ENCODE results near the gene EXOC3L1.
A peak's percentile ranks its signal among the peaks of the same experiment; 100 is the strongest.

The EXOC3L1 gene

DNA sequence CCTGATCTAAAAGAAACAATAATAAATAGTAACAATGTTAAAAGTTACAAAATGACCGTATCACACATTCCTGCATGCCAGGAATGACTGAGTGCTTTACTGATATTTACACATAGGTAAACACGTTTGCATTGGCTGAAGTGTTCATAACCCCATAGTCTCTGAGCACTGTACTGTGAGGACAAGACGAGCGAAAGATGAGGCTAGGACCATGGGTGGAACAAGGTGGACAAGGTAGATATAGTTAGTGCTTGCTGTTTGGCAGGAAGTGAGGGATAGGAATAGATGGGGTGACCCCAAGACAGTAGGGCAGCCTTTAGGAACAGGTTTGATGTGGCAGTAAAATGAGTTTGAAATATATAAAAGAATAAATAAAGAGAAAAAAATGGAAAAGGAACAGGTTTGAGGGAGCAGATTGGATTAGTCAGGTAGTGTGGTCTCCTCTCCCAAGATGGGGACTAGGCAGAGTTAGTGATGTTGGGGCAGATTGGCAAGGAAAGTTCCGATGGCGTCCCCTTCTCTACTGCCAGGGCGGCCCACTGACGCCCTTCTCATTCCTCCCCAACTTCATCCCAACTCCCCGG is 1.6 kb upstream of the EXOC3L1 start:
- TF ChIP-seq PAX5 (IDR thresholded peaks at IDR 0.05; ENCODE audit: insufficient read depth, low read length, severe bottlenecking): no peak
- no peak for TF ChIP-seq POLR2AphosphoS5 (IDR thresholded peaks at IDR 0.05; ENCODE audit: low read depth, low read length)
- no peak for TF ChIP-seq TAF1 (IDR thresholded peaks at IDR 0.05; ENCODE audit: low read depth, low read length)
- TF ChIP-seq POLR2A (IDR thresholded peaks at IDR 0.05; ENCODE audit: low read depth, low read length): no peak
- no peak for TF ChIP-seq SPI1 (IDR thresholded peaks at IDR 0.05; ENCODE audit: low read depth, low read length)
- no peak for TF ChIP-seq POU2F2 (IDR thresholded peaks at IDR 0.05; ENCODE audit: low read depth, low read length)
- DNase-seq (ENCODE audit: insufficient read length, low spot score): no peak
- FAIRE-seq: no peak

DNA sequence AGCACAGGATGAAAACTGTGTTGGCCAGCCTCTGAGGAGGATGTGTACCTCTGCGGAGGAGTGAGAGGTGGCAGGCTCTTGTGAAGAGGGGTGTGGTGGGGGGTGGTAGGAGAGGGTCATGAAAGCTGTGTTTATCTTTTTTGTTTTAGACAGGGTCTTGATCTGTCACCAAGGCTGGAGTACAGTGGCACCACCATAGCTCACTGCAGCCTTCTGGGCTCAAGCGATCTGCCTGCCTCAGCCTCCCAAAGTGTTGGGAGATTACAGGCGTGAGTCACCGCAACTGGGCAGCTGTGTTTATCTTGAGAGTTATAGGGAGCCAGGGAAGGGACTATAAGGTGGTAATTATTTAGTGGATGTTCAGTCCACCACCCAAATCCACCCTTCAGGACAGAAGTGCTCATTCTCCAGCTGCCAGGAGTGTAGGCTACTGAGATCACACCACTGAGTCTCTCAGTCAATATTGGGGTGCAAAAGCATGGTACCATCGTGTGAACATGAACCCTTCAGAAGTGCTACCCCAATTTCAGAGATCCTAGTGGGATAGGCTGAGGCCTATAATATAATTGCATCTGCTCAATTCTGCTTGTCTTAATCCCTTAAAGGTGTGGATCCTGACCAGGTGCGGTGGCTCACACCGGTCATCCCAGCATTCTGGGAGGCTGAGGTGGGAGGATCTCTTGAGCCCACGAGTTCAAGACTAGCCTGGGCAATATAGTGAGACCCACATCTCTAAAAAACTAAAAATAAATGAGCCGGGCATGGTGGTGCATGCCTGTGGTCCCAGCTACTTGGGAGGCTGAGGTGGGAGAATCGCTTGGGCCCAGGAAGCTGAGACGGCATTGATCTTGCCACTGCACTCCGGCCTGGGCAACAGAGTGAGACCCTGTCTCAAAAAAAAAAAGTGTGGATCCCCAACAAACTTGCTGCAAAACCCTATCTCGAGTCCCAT is 788 bp upstream of the EXOC3L1 start:
- TF ChIP-seq SPI1 (IDR thresholded peaks at IDR 0.05; ENCODE audit: low read depth, low read length) (no peak), POLR2AphosphoS5 (IDR thresholded peaks at IDR 0.05; ENCODE audit: low read depth, low read length) (no peak), PAX5 (IDR thresholded peaks at IDR 0.05; ENCODE audit: insufficient read depth, low read length, severe bottlenecking) (no peak)
- FAIRE-seq: no peak
- DNase-seq (ENCODE audit: insufficient read length, low spot score): no peak

DNA sequence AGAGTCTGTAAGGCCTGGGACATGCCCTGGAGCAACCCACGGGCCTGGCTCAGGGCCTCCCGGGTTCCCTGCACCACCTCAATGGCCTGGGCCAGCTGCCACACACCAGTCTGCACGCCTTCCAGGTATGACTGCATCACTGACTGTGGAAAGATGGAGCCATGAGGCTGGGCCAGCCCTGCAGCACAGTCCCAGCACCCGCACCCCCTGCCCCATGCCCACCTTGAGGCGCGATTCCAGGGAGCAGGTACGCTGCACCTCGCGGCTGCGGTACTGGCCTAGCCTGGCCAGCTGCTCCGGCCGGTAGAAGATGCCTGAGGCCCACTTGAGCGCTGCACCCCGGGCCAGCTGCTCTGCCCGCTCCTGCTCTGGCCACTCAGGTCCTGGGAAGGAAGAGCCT is 1.1 kb downstream of the EXOC3L1 start:
- no peak for FAIRE-seq
- TF ChIP-seq POU2F2 (IDR thresholded peaks at IDR 0.05; ENCODE audit: low read depth, low read length) (no peak), POLR2AphosphoS5 (IDR thresholded peaks at IDR 0.05; ENCODE audit: low read depth, low read length) (no peak), TAF1 (IDR thresholded peaks at IDR 0.05; ENCODE audit: low read depth, low read length) (no peak), SPI1 (IDR thresholded peaks at IDR 0.05; ENCODE audit: low read depth, low read length) (no peak), PAX5 (IDR thresholded peaks at IDR 0.05; ENCODE audit: insufficient read depth, low read length, severe bottlenecking) (no peak), POLR2A (IDR thresholded peaks at IDR 0.05; ENCODE audit: low read depth, low read length) (no peak)
- DNase-seq (ENCODE audit: insufficient read length, low spot score): no peak

DNA sequence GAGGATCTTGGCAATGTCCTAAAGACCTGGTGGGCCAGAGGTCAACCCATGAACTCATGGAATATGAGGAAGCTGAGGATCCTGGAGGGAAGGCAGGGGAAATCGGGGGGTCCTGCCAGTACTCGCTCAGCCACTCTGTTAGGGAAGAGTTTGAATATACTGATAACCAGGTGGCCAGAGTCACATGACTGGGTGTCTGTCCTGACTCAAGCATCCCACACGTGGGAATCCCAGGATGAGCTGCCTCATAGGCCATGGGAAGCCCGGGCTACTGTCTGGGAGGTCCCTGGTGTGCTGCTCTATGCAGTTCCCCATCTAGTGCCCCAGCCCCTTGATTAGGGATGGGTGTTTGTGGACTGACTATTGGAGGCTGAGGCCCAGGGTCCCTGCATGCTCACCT is 1.6 kb downstream of the EXOC3L1 start:
- DNase-seq (ENCODE audit: insufficient read length, low spot score): no peak
- TF ChIP-seq PAX5 (IDR thresholded peaks at IDR 0.05; ENCODE audit: insufficient read depth, low read length, severe bottlenecking) (no peak), POLR2AphosphoS5 (IDR thresholded peaks at IDR 0.05; ENCODE audit: low read depth, low read length) (no peak), SPI1 (IDR thresholded peaks at IDR 0.05; ENCODE audit: low read depth, low read length) (no peak)
- no peak for FAIRE-seq

DNA sequence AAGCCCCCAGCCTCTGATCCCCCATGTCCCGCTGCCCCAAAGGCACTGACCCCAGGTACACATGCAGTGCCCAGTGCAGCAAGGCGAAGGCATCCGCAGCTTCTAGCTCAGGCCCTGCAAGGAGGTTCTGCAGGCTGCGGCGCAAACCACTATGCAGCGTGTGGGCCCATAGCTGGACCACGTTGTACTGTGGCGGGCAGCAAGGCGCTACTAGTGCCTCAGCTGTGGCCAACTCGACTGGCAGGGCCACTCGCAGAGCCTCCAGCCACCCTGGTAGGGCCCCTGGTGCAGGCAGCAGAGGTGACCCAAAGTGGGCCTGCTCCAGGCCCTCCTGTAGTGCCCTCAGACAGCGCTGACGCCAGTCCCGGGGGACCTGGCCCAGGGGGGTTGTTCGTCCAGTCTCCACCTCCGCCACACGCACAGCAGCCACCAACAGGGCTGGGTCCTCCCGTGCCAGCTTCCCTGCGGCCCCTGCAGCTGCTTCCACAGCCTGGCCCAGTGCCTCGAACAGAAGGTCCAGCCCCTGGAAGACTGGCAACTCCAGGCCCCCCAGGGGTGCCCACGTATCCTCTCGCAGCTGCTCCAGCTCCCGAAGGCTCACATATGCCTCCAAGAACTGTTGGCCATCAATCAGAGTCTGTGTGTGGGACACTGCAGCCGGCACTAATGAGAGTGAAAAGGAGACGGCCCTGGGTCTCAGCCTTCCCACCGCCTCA is 2.6 kb downstream of the EXOC3L1 start:
- FAIRE-seq: no peak
- TF ChIP-seq PAX5 (IDR thresholded peaks at IDR 0.05; ENCODE audit: insufficient read depth, low read length, severe bottlenecking): no peak
- no peak for TF ChIP-seq POLR2A (IDR thresholded peaks at IDR 0.05; ENCODE audit: low read depth, low read length)
- no peak for TF ChIP-seq SPI1 (IDR thresholded peaks at IDR 0.05; ENCODE audit: low read depth, low read length)
- TF ChIP-seq POLR2AphosphoS5 (IDR thresholded peaks at IDR 0.05; ENCODE audit: low read depth, low read length): no peak
- no peak for TF ChIP-seq POU2F2 (IDR thresholded peaks at IDR 0.05; ENCODE audit: low read depth, low read length)
- TF ChIP-seq TAF1 (IDR thresholded peaks at IDR 0.05; ENCODE audit: low read depth, low read length): no peak
- no peak for DNase-seq (ENCODE audit: insufficient read length, low spot score)

DNA sequence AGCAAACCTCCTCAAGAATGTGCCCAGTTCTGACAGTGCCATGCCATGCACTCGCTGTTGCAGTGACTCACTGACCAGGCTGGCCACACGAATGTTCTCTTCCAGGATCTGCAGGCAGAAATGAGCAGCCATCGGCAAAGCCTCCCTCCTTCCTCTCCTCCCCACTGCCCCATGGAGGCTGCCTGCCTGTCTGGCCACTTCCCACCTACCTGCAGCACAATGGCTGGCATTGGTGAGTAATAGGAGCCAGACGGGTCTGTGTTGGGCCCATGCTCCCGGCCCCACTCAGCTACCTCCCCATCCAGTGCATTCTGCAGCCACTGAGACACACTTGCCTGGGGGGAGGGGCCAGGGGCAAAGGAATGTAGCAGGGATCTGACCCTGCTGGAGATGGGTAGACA is 3.4 kb downstream of the EXOC3L1 start:
- FAIRE-seq: no peak
- DNase-seq (ENCODE audit: insufficient read length, low spot score): no peak
- TF ChIP-seq POLR2AphosphoS5 (IDR thresholded peaks at IDR 0.05; ENCODE audit: low read depth, low read length) (no peak), POU2F2 (IDR thresholded peaks at IDR 0.05; ENCODE audit: low read depth, low read length) (no peak), PAX5 (IDR thresholded peaks at IDR 0.05; ENCODE audit: insufficient read depth, low read length, severe bottlenecking) (no peak), POLR2A (IDR thresholded peaks at IDR 0.05; ENCODE audit: low read depth, low read length) (no peak), TAF1 (IDR thresholded peaks at IDR 0.05; ENCODE audit: low read depth, low read length) (no peak)

DNA sequence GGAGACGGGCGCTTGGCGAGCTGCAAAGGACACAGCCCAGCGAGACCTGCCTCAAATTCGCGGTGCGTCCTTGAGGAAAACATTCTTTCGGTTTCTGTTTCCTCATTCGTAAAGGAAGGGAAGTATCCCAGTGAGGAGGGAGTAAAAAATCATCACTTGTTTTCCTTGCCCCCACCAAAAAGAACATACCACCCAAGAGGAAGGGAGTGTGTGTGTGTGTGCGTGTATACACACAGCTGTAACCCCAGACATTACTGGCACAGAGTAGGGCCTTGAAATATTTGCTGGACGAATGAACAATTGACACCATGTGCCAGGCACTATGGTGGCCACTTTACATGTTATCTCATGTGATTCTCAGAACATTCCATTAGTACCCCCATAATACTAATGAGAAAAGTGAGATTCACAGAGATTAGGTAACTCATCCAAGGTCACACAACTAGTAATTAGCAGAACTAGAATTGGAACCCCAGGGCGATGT is 4.2 kb downstream of the EXOC3L1 start:
- FAIRE-seq: no peak
- DNase-seq (ENCODE audit: insufficient read length, low spot score): no peak
- no peak for TF ChIP-seq SPI1 (IDR thresholded peaks at IDR 0.05; ENCODE audit: low read depth, low read length)

DNA sequence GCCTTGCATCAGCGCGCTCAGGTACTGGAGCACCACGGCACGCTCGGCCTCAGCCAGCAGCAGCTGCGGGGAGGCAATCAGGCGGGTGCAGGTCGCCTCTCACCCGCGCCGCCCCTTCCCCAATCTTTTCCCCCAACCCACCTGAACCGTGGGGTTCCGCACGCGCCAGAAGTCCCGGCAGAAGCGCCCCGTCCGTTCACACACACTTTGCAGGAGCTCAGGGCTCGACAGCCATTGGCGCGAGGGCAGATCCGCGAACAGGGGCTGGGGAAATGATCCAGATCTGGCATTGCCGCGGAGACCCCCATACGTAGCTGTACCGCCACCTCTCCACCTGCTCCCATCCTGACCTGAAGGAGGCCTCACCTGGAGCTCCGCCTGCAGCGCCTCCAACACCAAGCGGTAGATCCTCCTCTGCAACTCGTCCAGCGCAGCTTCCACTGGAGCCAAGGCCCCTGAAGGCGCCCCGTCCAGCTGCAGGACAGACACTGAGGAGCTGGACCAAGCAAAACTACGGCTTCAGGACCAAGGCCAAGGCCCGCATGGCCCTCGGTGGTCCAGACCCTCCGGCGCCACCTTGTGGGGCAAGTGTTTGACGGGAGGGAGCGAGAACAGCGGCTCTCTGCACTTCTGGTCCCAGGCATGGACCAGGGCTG is 4.8 kb downstream of the EXOC3L1 start:
- FAIRE-seq: peak; percentile 87
- no peak for TF ChIP-seq POLR2A (IDR thresholded peaks at IDR 0.05; ENCODE audit: low read depth, low read length)
- TF ChIP-seq PAX5 (IDR thresholded peaks at IDR 0.05; ENCODE audit: insufficient read depth, low read length, severe bottlenecking): peak; percentile 73
- no peak for DNase-seq (ENCODE audit: insufficient read length, low spot score)

DNA sequence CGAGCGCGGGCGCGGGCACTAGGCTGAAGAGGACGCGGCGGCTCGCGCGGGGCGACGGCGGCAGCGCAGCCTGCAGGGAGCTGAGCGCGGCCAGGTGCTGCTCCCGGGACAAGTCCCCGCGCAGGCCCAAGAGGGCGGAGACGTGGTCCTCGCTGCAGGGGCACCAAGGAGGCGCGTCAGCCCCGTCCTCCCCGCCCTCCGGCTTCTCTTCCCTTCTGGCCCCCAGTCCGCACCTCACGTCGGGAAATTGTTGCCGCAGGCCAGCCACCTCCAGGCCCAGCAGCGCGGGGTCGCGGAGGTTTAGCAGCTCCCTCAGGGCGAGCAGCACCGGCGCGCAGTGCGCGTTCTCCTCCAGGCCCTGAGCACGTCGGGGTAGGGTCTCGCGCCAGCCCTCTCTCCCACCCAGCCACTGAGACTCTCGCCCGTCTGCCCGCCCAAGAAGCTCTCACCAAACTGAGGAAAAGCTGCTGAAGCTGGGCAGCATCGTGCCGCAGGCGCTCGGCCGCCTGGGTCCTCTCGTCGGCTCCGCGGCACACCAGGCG is 5.4 kb downstream of the EXOC3L1 start:
- TF ChIP-seq POU2F2 (IDR thresholded peaks at IDR 0.05; ENCODE audit: low read depth, low read length) (no peak), POLR2AphosphoS5 (IDR thresholded peaks at IDR 0.05; ENCODE audit: low read depth, low read length) (no peak), POLR2A (IDR thresholded peaks at IDR 0.05; ENCODE audit: low read depth, low read length) (no peak), SPI1 (IDR thresholded peaks at IDR 0.05; ENCODE audit: low read depth, low read length) (no peak)
- no peak for DNase-seq (ENCODE audit: insufficient read length, low spot score)
- no peak for FAIRE-seq
